HepG2 (cell line): Measurements from ENCODE around the gene HMCN1. TPM values are rescaled to one million over a fixed set of nuclear protein-coding genes. Genes with fewer than 3 reads are reported as not detected.

ENCODE experiments used
- ATAC-seq: fragments of 200-7000 bp; cut with Tn5 transposase; 3 replicates; pipeline ENCODE4 v1.9.1; 2020; ENCODE audit warnings: mild to moderate bottlenecking, moderate library complexity
- BruUV-seq: library from RNA; stranded (reverse); fragments of 400-500 nt; replicated peaks from 2 replicates; lab custom pipeline; 2021; lab: Mats Ljungman, UMichigan
- CTCF ChIA-PET: fragments of 300-600 bp; formaldehyde crosslinking; extraction: SDS; loops from one replicate; lab custom pipeline; 2021; ENCODE audit warnings: low total read pairs, inconsistent platforms, low intra/inter-chr PET ratio; lab: Yijun Ruan, JAX
- POLR2A ChIA-PET: fragments of 350-600 bp; sonication (Branson Sonifier 250); formaldehyde crosslinking; loops from one replicate; lab custom pipeline; 2020; ENCODE audit warnings: antibody characterized with exemption, inconsistent platforms; lab: Yijun Ruan, JAX
- DNase-seq: peaks from one replicate; pipeline ENCODE4 v3.0.0-alpha.2; 2015; ENCODE audit warnings: low spot score
- FAIRE-seq: peaks from 3 replicates; lab custom pipeline; 2011; peaks lifted over from hg19 to GRCh38; lab: Jason Lieb, UNC
- H2AFZ ChIP-seq: one replicate; pipeline ENCODE4 v1.6.1; 2011; ENCODE audit warnings: low read length, inconsistent platforms
- H3K27ac ChIP-seq: fragments of 300-600 bp; 3 replicates; pipeline ENCODE4 v1.8.0; 2011; ENCODE audit warnings: mixed run types, mild to moderate bottlenecking, mixed read lengths, low read length, inconsistent platforms; ENCODE audit not compliant: insufficient read depth; ENCODE audit errors: extremely low read length
- H3K27me3 ChIP-seq, 2 experiments: fragments of 200-600 bp in 1 of 2; 2 replicates in 1 of 2; 3 replicates in 1 of 2; pipeline versions ENCODE4 v1.6.0 to v1.8.0; 2011; ENCODE audit warnings: low read length in 2 of 2, mild to moderate bottlenecking in 2 of 2, moderate library complexity in 2 of 2, inconsistent platforms in 1 of 2; ENCODE audit not compliant: insufficient read depth in 2 of 2, control insufficient read depth in 1 of 2
- H3K36me3 ChIP-seq, 2 experiments: fragments of 200-600 bp in 1 of 2; replicated peaks in 1 of 2; 2 replicates in 1 of 2; 3 replicates in 1 of 2; pipeline versions ENCODE4 v1.5.1 to v1.8.0; 2011; ENCODE audit warnings: low read length in 2 of 2, inconsistent platforms in 1 of 2; ENCODE audit not compliant: insufficient read depth in 2 of 2, control insufficient read depth in 1 of 2
- H3K4me1 ChIP-seq: 2 replicates; pipeline ENCODE4 v1.5.1; 2012; ENCODE audit warnings: low read length, inconsistent platforms; ENCODE audit not compliant: insufficient read depth
- H3K4me2 ChIP-seq: 2 replicates; pipeline ENCODE4 v1.6.0; 2011; ENCODE audit warnings: low read depth, low read length, inconsistent platforms
- H3K4me3 ChIP-seq, 3 experiments: fragments of 200-600 bp in 1 of 3; sonication (generic), shearing (Covaris generic) in 1 of 3; replicated peaks in 1 of 3; 2 replicates each; pipeline ENCODE4 v1.5.1; 2011 to 2016; ENCODE audit warnings: low read length in 3 of 3, inconsistent platforms in 2 of 3, low read depth in 2 of 3, mild to moderate bottlenecking in 2 of 3, control low read depth in 1 of 3, mixed read lengths in 1 of 3; ENCODE audit not compliant: insufficient read depth in 1 of 3
- H3K79me2 ChIP-seq: one replicate; pipeline ENCODE4 v1.6.1; 2011; ENCODE audit warnings: low read length, inconsistent platforms; ENCODE audit not compliant: insufficient read depth
- H3K9ac ChIP-seq: 2 replicates; pipeline ENCODE4 v1.6.0; 2011; ENCODE audit warnings: mild to moderate bottlenecking, low read depth, low read length, inconsistent platforms; ENCODE audit not compliant: insufficient read depth
- H3K9me3 ChIP-seq: 2 replicates; pipeline ENCODE4 v1.5.1; 2012; ENCODE audit warnings: mild to moderate bottlenecking, low read length
- H4K20me1 ChIP-seq: 2 replicates; pipeline ENCODE4 v1.6.0; 2011; ENCODE audit warnings: inconsistent platforms, mild to moderate bottlenecking, low read length, moderate library complexity; ENCODE audit not compliant: insufficient read depth
- ELF3 ChIP-seq: IDR thresholded peaks from 2 replicates; pipeline ENCODE4 v1.6.1; 2016; ENCODE audit warnings: missing genetic modification reagents, missing compliant biosample characterization
- HCFC1 ChIP-seq: fragments of 150-350 bp; IDR thresholded peaks from 2 replicates; pipeline ENCODE4 v1.6.1; 2014; ENCODE audit warnings: low read depth, low read length
- MTF1 ChIP-seq: sonication (generic); formaldehyde crosslinking; IDR thresholded peaks from 2 replicates; pipeline ENCODE4 v1.5.0; 2020; ENCODE audit warnings: missing genetic modification reagents
- MXI1 ChIP-seq: IDR thresholded peaks from 3 replicates; pipeline ENCODE4 v1.6.1; 2012; ENCODE audit warnings: low read depth, low read length, inconsistent platforms, borderline replicate concordance
- PRDM15 ChIP-seq: sonication (generic); formaldehyde crosslinking; IDR thresholded peaks from 2 replicates; pipeline ENCODE4 v1.4.0; 2020; ENCODE audit warnings: missing genetic modification reagents
- SSRP1 ChIP-seq: IDR thresholded peaks from 2 replicates; pipeline ENCODE4 v1.6.1; 2016; ENCODE audit warnings: control low read depth
- TMF1 ChIP-seq: sonication (generic); formaldehyde crosslinking; IDR thresholded peaks from 2 replicates; pipeline ENCODE4 v1.8.1; 2022; ENCODE audit warnings: low read depth, missing genetic modification reagents
- ZBTB7A ChIP-seq: sonication (generic); formaldehyde crosslinking; IDR thresholded peaks from 2 replicates; pipeline ENCODE4 v1.8.0; 2022; ENCODE audit warnings: mild to moderate bottlenecking, missing genetic modification reagents
- ZNF468 ChIP-seq: sonication (generic); formaldehyde crosslinking; IDR thresholded peaks from 2 replicates; pipeline ENCODE4 v1.8.0; 2022; ENCODE audit warnings: mild to moderate bottlenecking, moderate library complexity, missing genetic modification reagents
- ZNF839 ChIP-seq: sonication (generic); formaldehyde crosslinking; IDR thresholded peaks from 2 replicates; pipeline ENCODE4 v1.4.0; 2020; ENCODE audit warnings: missing genetic modification reagents, mild to moderate bottlenecking, borderline replicate concordance
- WGBS: methylation state at CpG from one replicate; pipeline ENCODE4 v1.1.6; 2017; ENCODE audit warnings: low lambda C conversion rate; 5-methylcytosine and 5-hydroxymethylcytosine counted together
- in situ Hi-C: cut with HindIII; loops from 2 replicates; pipeline ENCODE4 v1.10.0; 2017; ENCODE audit warnings: low pct_unique_long_range_greater_than_20kb; ENCODE audit not compliant: extremely low pct_ligation_motif_present
- intact Hi-C: fragments of 100-400 bp; cut with micrococcal nuclease; formaldehyde crosslinking; loops from one replicate; pipeline ENCODE4 v1.10.0; 2022; ENCODE audit not compliant: unreplicated experiment
- polyA plus RNA-seq, 8 experiments: library from polyadenylated mRNA; depleted of rRNA in 3 of 8; stranded (reverse) in 7 of 8; unstranded in 1 of 8; fragments of >200 nt; fragmentation: Illumina TruSeq in 4 of 8; extraction: Trizol in 4 of 8; gene quantifications; 2 replicates each; pipeline versions ENCODE4 v1.2.1 to v1.2.3, GENCODE V29; 2011 to 2016; ENCODE audit warnings: low read depth in 4 of 8, missing spikeins in 1 of 8, mixed read lengths in 1 of 8; ENCODE audit not compliant: insufficient read depth in 1 of 8
- total RNA-seq, 5 experiments: library from RNA; depleted of rRNA; stranded (reverse); fragments of >200 nt; fragmentation: Illumina TruSeq; extraction: Trizol; gene quantifications; 2 replicates each; pipeline ENCODE4 v1.2.3, GENCODE V29; 2016; ENCODE audit warnings: low read depth in 1 of 5

Gene HMCN1
- total and polyA plus RNA-seq, 2 of the 13 experiments (the other 11 are each of a cell fraction or from before 2014, with no cell fraction given) = 0.03 TPM; not detected in 1

- no TSS peak for BruUV-seq
- Histone ChIP-seq H3K36me3 (no peaks in the 10 kb centered on the region), H3K27me3 (no peaks in the 10 kb centered on the region)
- ATAC-seq (no peak), DNase-seq (no peak), FAIRE-seq (no peak)
- TF ChIP-seq ELF3 (CRISPR knock-in tag) = no peak
- TF ChIP-seq HCFC1 = no peak
- no peak for TF ChIP-seq ZNF839 (CRISPR knock-in tag)
- no peak for TF ChIP-seq ZBTB7A (CRISPR knock-in tag)
- TF ChIP-seq MXI1 = no peak
- no peak for TF ChIP-seq ZNF468 (CRISPR knock-in tag)
- no peak for TF ChIP-seq PRDM15 (CRISPR knock-in tag)
- no peak for TF ChIP-seq SSRP1
- no peak for TF ChIP-seq MTF1
- TF ChIP-seq TMF1 (CRISPR knock-in tag) = no peak
- TF ChIP-seq, all 625 proteins: peak for 0
- in situ Hi-C loops (no loop called here), intact Hi-C loops (no loop called here)
- Histone ChIP-seq H3K9me3 (no peaks in the 10 kb centered on the region), H3K4me2 (no peak overlapping the region), H2AFZ (no peak overlapping the region), H3K79me2 (no peaks in the 10 kb centered on the region), H3K4me1 (no peaks in the 10 kb centered on the region), H3K9ac (no peak overlapping the region), H3K27ac (no peak overlapping the region), H4K20me1 (no peaks in the 10 kb centered on the region), H3K4me3 (no peak overlapping the region)
- ChIA-PET POLR2A (no interaction called here), CTCF (no interaction called here)
- 0% methylated on average over 1 of the region's 1 CpG for WGBS
Measured at GRCh38 chr1:185843986-185844385, 109.8 kb downstream of the HMCN1 start.
